Brain microvascular endothelial cell (primary cell): Measurements from ENCODE around the gene RTN4RL2.

Experiments
- DNase-seq: peaks from one replicate; pipeline ENCODE4 v3.0.0-alpha.2; 2020
- H3K27ac ChIP-seq: fragments of 250-450 bp; sonication (Bioruptor Pico); 2 replicates; pipeline ENCODE4 v1.5.1; 2020; ENCODE audit warnings: mild to moderate bottlenecking, moderate library complexity
- H3K27me3 ChIP-seq: fragments of 250-450 bp; sonication (Bioruptor Pico); replicated peaks from 2 replicates; pipeline ENCODE4 v1.5.1; 2020; ENCODE audit warnings: mild to moderate bottlenecking
- H3K36me3 ChIP-seq: fragments of 250-450 bp; sonication (Bioruptor Pico); replicated peaks from 2 replicates; pipeline ENCODE4 v1.5.1; 2020; ENCODE audit warnings: mild to moderate bottlenecking
- H3K4me3 ChIP-seq: 2 replicates; pipeline ENCODE4 v1.5.1; 2011; ENCODE audit warnings: low read depth, mild to moderate bottlenecking, control low read depth, low read length, moderate library complexity
- CTCF ChIP-seq: IDR thresholded peaks from 2 replicates; pipeline ENCODE4 v1.5.1; 2011; ENCODE audit warnings: low read depth, mild to moderate bottlenecking, moderate library complexity, low read length, control low read depth, inconsistent platforms; ENCODE audit errors: missing control alignments
- in situ Hi-C: cut with HindIII; loops from 2 replicates; pipeline ENCODE4 v1.10.0; 2017; ENCODE audit warnings: low sequenced_read_pairs, low pct_ligation_motif_present

Gene RTN4RL2

DNA sequence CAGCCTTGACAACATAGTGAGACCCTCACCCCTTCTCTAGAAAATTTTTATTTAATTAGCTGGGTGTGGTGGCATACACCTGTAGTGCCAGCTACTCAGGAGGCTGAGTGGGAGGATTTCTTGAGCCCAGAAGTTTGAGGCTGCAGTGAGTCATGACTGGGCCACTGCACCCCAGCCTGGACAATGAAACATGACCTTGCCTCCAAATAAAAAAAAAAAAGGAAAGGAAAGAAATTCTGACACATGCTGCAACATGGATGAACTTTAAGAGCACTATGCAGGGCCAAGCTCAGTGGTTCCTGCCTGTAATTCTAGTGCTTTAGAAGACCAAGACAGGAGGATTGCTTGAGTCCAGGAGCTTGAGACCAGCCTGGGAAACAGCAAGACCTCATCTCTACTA lies 42.2 kb upstream of the RTN4RL2 start:
- TF ChIP-seq CTCF, result no peak
- no peak for DNase-seq
- no peak overlapping the region for H3K4me3 ChIP-seq
- no peaks in the 10 kb centered on the region for H3K27me3 ChIP-seq
- in situ Hi-C loops, result no loop called here
- no peak overlapping the region for H3K27ac ChIP-seq
- peaks cover 22% of the 10 kb centered on the region for H3K36me3 ChIP-seq

DNA sequence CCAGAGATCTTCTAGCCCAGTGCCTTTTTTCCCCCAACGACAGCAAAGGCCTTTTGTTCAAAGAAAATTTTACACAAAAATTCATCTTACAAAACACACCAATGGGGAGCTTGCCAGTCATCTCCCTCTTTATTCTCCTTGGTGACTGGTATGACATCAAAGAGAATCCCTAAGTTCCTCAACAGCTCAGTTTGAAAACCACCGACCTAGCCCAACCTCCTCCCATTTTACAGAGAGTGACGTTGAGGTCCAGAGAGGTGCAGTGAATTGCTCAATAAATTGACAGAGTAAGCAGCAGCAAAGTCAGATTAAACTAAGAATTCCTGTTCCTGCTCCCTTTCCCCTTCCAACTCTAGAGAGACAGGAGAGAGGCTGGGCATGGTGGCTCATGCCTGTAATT lies 41.2 kb upstream of the RTN4RL2 start:
- Histone ChIP-seq H3K36me3 (peaks cover 22% of the 10 kb centered on the region), H3K27me3 (no peaks in the 10 kb centered on the region), H3K27ac (no peak overlapping the region), H3K4me3 (no peak overlapping the region)
- TF ChIP-seq CTCF, result no peak
- in situ Hi-C loops, result no loop called here
- no peak for DNase-seq

DNA sequence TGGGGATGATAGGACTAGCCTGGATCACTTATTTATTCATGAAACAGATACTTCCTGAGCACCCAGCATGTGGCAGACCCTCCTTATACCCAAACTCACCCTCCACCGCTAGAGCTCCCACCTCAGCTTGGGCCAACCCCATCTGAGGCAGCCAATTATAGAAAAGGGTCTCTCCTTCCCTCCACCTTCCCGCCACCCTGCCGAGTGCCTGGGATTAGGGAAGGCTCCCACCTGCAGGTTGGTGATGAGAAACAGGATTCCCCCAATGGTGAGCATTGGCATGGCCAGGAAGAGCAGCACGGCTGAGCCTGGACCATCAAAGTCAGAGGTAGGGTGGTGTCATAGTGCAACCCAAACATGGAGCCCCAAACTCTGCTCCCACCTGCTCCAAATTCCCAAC lies 39.3 kb upstream of the RTN4RL2 start:
- Histone ChIP-seq H3K27ac (no peak overlapping the region), H3K4me3 (no peak overlapping the region), H3K27me3 (no peaks in the 10 kb centered on the region), H3K36me3 (peaks cover 15% of the 10 kb centered on the region)
- in situ Hi-C loops, result no loop called here
- DNase-seq, result no peak
- no peak for TF ChIP-seq CTCF

DNA sequence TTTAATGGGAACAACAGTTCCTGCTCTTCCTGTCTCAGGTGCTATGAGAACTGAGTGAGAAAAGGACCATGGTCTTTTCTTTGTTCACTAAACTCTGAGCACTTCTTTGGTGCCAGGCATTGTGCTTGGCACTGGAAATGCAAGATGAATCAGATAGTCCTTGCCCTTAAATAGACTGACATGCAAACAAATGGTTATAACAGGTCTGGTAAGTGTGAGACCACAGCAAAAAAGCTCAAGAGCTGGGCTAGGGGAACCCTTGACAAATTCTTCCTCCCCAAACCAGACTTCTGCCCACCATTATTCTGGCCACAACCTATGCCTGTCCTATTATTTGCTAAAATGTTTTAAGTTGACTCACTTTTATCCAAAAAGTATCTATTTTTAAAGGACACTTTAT lies 38.5 kb upstream of the RTN4RL2 start:
- H3K36me3 ChIP-seq, result peaks cover 15% of the 10 kb centered on the region

GRCh38 chr11:57422669-57423068 lies 37.7 kb upstream of the RTN4RL2 start:
- Histone ChIP-seq H3K27ac (no peak overlapping the region), H3K4me3 (no peak overlapping the region), H3K27me3 (no peaks in the 10 kb centered on the region), H3K36me3 (peaks cover 11% of the 10 kb centered on the region)
- no peak for TF ChIP-seq CTCF
- in situ Hi-C loops, result no loop called here
- DNase-seq, result no peak

More for the DNA sequence above, 38.5 kb upstream of the RTN4RL2 start:
- TF ChIP-seq CTCF, result no peak
- no peaks in the 10 kb centered on the region for H3K27me3 ChIP-seq
- no peak for DNase-seq
- in situ Hi-C loops, result no loop called here
- no peak overlapping the region for H3K4me3 ChIP-seq
- no peak overlapping the region for H3K27ac ChIP-seq

- in situ Hi-C loops, result no loop called here
- TF ChIP-seq CTCF, result no peak
- H3K36me3 ChIP-seq, result peaks cover 9% of the 10 kb centered on the region
- H3K27ac ChIP-seq, result peak overlapping the region; percentile 46
- no peak for DNase-seq
- no peaks in the 10 kb centered on the region for H3K27me3 ChIP-seq
- no peak overlapping the region for H3K4me3 ChIP-seq
Observed at GRCh38 chr11:57424137-57424791, 36.1 kb upstream of the RTN4RL2 start.
